HL-60 (cell line): ENCODE results near the gene TARDBP.

Experiments used
- GABPA ChIP-seq: IDR thresholded peaks from 2 replicates; pipeline ENCODE4 v1.6.1; 2012; ENCODE audit warnings: low read depth
- POLR2AphosphoS5 ChIP-seq: IDR thresholded peaks from 2 replicates; pipeline ENCODE4 v1.6.1; 2012; ENCODE audit warnings: low read depth
- TF ChIP-seq, protein P1 (sequence below): IDR thresholded peaks from one replicate; pipeline ENCODE4 v1.5.1; 2011; ENCODE audit warnings: low read length, control low read depth, inconsistent platforms; ENCODE audit not compliant: insufficient read depth
- TF ChIP-seq, protein P2 (sequence below): IDR thresholded peaks from 2 replicates; pipeline ENCODE4 v1.6.1; 2012; ENCODE audit warnings: low read depth; ENCODE audit not compliant: insufficient replicate concordance

DNA sequence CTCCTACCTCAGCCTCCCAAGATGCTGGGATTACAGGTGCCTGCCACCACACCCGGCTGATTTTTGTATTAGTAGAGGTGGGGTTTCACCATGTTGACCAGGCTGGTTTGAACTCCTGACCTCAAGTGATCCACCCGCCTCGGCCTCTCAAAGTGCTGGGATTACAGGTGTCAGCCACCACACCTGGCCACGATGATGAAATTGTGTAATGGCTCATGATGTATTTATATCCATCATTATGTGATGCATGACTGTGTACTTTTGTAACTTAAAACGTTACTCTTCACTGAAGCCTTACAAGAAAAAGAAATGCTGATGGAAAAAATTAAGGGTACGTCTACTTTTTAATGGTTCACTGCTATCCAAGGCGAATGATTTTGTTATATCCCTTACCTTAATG, 7.5 kb downstream of the TARDBP start:
- TF ChIP-seq POLR2AphosphoS5 (no peak), GABPA (no peak)
- TF ChIP-seq, protein P1, sequence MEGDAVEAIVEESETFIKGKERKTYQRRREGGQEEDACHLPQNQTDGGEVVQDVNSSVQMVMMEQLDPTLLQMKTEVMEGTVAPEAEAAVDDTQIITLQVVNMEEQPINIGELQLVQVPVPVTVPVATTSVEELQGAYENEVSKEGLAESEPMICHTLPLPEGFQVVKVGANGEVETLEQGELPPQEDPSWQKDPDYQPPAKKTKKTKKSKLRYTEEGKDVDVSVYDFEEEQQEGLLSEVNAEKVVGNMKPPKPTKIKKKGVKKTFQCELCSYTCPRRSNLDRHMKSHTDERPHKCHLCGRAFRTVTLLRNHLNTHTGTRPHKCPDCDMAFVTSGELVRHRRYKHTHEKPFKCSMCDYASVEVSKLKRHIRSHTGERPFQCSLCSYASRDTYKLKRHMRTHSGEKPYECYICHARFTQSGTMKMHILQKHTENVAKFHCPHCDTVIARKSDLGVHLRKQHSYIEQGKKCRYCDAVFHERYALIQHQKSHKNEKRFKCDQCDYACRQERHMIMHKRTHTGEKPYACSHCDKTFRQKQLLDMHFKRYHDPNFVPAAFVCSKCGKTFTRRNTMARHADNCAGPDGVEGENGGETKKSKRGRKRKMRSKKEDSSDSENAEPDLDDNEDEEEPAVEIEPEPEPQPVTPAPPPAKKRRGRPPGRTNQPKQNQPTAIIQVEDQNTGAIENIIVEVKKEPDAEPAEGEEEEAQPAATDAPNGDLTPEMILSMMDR: no peak
- TF ChIP-seq, protein P2, sequence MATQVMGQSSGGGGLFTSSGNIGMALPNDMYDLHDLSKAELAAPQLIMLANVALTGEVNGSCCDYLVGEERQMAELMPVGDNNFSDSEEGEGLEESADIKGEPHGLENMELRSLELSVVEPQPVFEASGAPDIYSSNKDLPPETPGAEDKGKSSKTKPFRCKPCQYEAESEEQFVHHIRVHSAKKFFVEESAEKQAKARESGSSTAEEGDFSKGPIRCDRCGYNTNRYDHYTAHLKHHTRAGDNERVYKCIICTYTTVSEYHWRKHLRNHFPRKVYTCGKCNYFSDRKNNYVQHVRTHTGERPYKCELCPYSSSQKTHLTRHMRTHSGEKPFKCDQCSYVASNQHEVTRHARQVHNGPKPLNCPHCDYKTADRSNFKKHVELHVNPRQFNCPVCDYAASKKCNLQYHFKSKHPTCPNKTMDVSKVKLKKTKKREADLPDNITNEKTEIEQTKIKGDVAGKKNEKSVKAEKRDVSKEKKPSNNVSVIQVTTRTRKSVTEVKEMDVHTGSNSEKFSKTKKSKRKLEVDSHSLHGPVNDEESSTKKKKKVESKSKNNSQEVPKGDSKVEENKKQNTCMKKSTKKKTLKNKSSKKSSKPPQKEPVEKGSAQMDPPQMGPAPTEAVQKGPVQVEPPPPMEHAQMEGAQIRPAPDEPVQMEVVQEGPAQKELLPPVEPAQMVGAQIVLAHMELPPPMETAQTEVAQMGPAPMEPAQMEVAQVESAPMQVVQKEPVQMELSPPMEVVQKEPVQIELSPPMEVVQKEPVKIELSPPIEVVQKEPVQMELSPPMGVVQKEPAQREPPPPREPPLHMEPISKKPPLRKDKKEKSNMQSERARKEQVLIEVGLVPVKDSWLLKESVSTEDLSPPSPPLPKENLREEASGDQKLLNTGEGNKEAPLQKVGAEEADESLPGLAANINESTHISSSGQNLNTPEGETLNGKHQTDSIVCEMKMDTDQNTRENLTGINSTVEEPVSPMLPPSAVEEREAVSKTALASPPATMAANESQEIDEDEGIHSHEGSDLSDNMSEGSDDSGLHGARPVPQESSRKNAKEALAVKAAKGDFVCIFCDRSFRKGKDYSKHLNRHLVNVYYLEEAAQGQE: no peak
